ENCODE measurements around the gene EFHC1. TPM values are rescaled to one million over a fixed set of nuclear protein-coding genes. Genes with fewer than 3 reads are reported as not detected.

EFHC1 gene
- total RNA-seq, 1 experiment from 2014 or later, result 13.2 TPM

DNA sequence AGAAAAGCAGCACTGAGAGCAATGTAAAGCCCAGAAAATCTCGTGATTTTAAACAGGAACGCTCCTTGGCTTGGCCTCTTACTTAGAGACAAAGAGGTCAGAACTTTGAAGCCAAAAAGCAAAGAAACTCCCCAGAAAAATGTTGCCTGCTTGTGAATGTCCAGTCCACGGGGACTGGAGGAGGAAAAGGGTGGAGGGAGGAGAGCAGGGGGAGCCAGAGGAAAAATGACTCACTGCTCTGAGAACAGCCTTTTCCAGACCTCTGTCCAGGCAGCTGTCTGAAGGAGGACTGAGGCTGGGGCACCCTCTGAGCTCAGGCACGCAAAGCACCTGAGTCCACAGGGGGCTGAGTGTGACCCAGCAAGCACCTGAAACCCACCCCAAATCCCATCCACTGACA, 92.1 kb downstream of the EFHC1 start:
- Histone ChIP-seq H3T11ph (ENCODE audit: low read length) (no peak overlapping the region), H4K8ac (replicated peaks; ENCODE audit: insufficient read length, low read depth, low read length) (no peak overlapping the region), H3K4me2 (ENCODE audit: insufficient read depth, insufficient read length, low read length) (no peak overlapping the region), H3K4ac (ENCODE audit: low read depth, low read length) (no peak overlapping the region), H2BK20ac (ENCODE audit: low read depth, low read length, poor library complexity, severe bottlenecking) (no peak overlapping the region), H4K20me1 (ENCODE audit: control insufficient read depth, insufficient read depth, insufficient read length) (no peaks in the 10 kb centered on the region), H2BK15ac (ENCODE audit: low read depth, low read length) (no peak overlapping the region), H3K27me3 (ENCODE audit: insufficient read depth, low read length) (no peaks in the 10 kb centered on the region), H4K91ac (ENCODE audit: insufficient read length, low read depth, low read length) (no peak overlapping the region), H3K23me2 (ENCODE audit: insufficient read length, low read depth, low read length, poor library complexity, severe bottlenecking) (no peaks in the 10 kb centered on the region), H3K79me2 (ENCODE audit: insufficient read depth, low read length) (no peaks in the 10 kb centered on the region; the same call in 1 of the 2 replicates), H2BK5ac (ENCODE audit: insufficient read length, low read length) (no peak overlapping the region), H2BK120ac (ENCODE audit: low read depth, low read length, poor library complexity, severe bottlenecking) (no peak overlapping the region), H3K79me1 (ENCODE audit: insufficient read depth, low read depth, low read length, poor library complexity, severe bottlenecking) (no peaks in the 10 kb centered on the region), H3K27ac (ENCODE audit: insufficient read length, low read depth, low read length) (no peak overlapping the region), H3K18ac (ENCODE audit: insufficient read length, low read depth, low read length) (no peak overlapping the region), H3K4me1 (ENCODE audit: insufficient read depth, low read length) (peaks cover 7% of the 10 kb centered on the region; the same call in 1 of the 2 replicates), H3K56ac (ENCODE audit: insufficient read length, low read depth, low read length) (no peak overlapping the region), H4K5ac (ENCODE audit: insufficient read length, low read depth, low read length) (no peak overlapping the region), H2AK5ac (ENCODE audit: insufficient read length, low read length) (no peak overlapping the region), H3K9ac (ENCODE audit: extremely low read depth, insufficient read length, low read length) (no peak overlapping the region), H2AFZ (ENCODE audit: low read length) (no peak overlapping the region), H3K9me3 (ENCODE audit: control insufficient read depth, low read depth, low read length) (no peaks in the 10 kb centered on the region), H3K14ac (ENCODE audit: insufficient read depth, low read length) (no peak overlapping the region), H2BK12ac (ENCODE audit: insufficient read length, low read depth, low read length) (no peak overlapping the region), H3K23ac (ENCODE audit: insufficient read length, low read depth, low read length) (no peak overlapping the region)
- no peak for DNase-seq
- peaks cover 18 to 58% (median 37%) of the 10 kb centered on the region in 3 experiments; a peak in 6 of 7 replicates for H3K36me3 Mint-ChIP-seq (ENCODE audit: insufficient read depth in 1 of 3, low read depth in 3 of 3)
- no peaks in the 10 kb centered on the region for H3K27me3 Mint-ChIP-seq (ENCODE audit: low read depth)
- H3K4me3 Mint-ChIP-seq, result no peak overlapping the region
- peaks cover 42 to 59% of the 10 kb centered on the region in 2 experiments for H3K4me1 Mint-ChIP-seq
- no CpG with 5 or more reads among the region's 4 CpGs for WGBS (ENCODE audit: extremely low coverage, insufficient read length, low lambda C conversion rate)
- peak overlapping the region; percentile 52 to 92 (median 52); a peak in 5 of 7 replicates for H3K27ac Mint-ChIP-seq
- no peaks in the 10 kb centered on the region for H3K9me3 Mint-ChIP-seq
- no peak for TF ChIP-seq CTCF (conservative IDR thresholded peaks at IDR 0.05)

Data from H9 (cell line).